ENCODE data around the gene MYO3B.
A peak's percentile ranks its signal among the peaks of the same experiment; 100 is the strongest.

MYO3B gene

GRCh38 chr2:170408461-170409163, 230.7 kb downstream of the MYO3B start:
- Histone ChIP-seq H3K4me1 (peaks cover 12 to 24% (median 18%) of the 10 kb centered on the region in 10 experiments), H3K9ac (peak overlapping the region in 2 of 11 experiments; percentile 16 to 20; a peak in 2 of 22 replicates), H3K4me2 (peak overlapping the region; percentile 77 to 89 (median 80)), H3K27me3 (peaks cover 0 to 92% (median 0%) of the 10 kb centered on the region in 11 experiments; a peak in 7 of 22 replicates), H3K4me3 (peak overlapping the region in 2 of 10 experiments; percentile 12 to 18; a peak in 1 of 20 replicates), H3K9me3 (replicated peaks in 1 of 11) (no peaks in the 10 kb centered on the region), H3K27ac (peak overlapping the region in 5 of 11 experiments; percentile 19 to 61 (median 30); a peak in 7 of 22 replicates), H4K20me1 (peaks cover 0 to 31% (median 0%) of the 10 kb centered on the region in 11 experiments; a peak in 7 of 22 replicates), H3K36me3 (no peaks in the 10 kb centered on the region)
- TF ChIP-seq Cebpa-rat (IDR thresholded peaks at IDR 0.05) = no peak

DNA sequence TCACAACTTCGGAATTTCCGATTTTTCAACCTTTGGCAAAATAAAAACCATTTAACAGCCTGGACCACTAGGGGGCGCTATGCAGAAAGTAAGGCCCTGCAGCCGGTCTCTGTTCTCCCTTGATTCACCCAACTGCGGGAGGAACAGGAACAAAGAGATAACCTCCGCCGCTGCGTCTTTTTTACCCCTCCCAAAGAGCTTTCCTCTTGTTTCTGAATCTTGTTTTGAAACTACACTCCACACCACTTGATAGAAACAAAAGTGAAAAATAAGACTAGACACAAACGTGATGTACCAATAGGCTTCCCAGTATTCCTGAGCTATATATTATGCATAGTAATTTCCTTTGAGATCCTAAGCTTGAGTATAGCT, 231.2 kb downstream of the MYO3B start:
- Histone ChIP-seq H3K36me3 (no peaks in the 10 kb centered on the region), H3K27ac (peak overlapping the region in 2 of 11 experiments; percentile 40 to 61; a peak in 2 of 22 replicates), H3K4me2 (peak overlapping the region; percentile 77 to 89 (median 80)), H3K4me1 (peaks cover 12 to 24% (median 18%) of the 10 kb centered on the region in 10 experiments), H3K9ac (no peak overlapping the region; a peak in 1 of 22 replicates), H3K9me3 (replicated peaks in 1 of 11) (no peaks in the 10 kb centered on the region), H3K4me3 (peak overlapping the region in 2 of 10 experiments; percentile 3 to 18; a peak in 3 of 20 replicates), H3K27me3 (peaks cover 0 to 87% (median 0%) of the 10 kb centered on the region in 11 experiments; a peak in 7 of 22 replicates), H4K20me1 (peaks cover 0 to 29% (median 0%) of the 10 kb centered on the region in 11 experiments; a peak in 7 of 22 replicates)
- TF ChIP-seq Cebpa-rat (IDR thresholded peaks at IDR 0.05) = no peak

GRCh38 chr2:170411660-170412059, 233.7 kb downstream of the MYO3B start:
- Histone ChIP-seq H3K27ac (no peak overlapping the region), H4K20me1 (peaks cover 0 to 16% (median 0%) of the 10 kb centered on the region in 11 experiments; a peak in 7 of 22 replicates), H3K27me3 (peaks cover 0 to 77% (median 0%) of the 10 kb centered on the region in 11 experiments; a peak in 7 of 22 replicates), H3K9me3 (replicated peaks in 1 of 11) (peaks cover 0 to 7% (median 0%) of the 10 kb centered on the region in 11 experiments; a peak in 4 of 22 replicates), H3K36me3 (no peaks in the 10 kb centered on the region), H3K4me2 (no peak overlapping the region), H3K4me1 (peaks cover 11 to 20% (median 18%) of the 10 kb centered on the region in 10 experiments), H3K9ac (no peak overlapping the region), H3K4me3 (no peak overlapping the region)
- no peak for TF ChIP-seq Cebpa-rat (IDR thresholded peaks at IDR 0.05)

GRCh38 chr2:170420961-170421687, 243.2 kb downstream of the MYO3B start:
- H4K20me1 ChIP-seq = no peaks in the 10 kb centered on the region
- no peak overlapping the region for H3K4me3 ChIP-seq
- H3K9ac ChIP-seq = no peak overlapping the region
- H3K27me3 ChIP-seq = peaks cover 0 to 42% (median 0%) of the 10 kb centered on the region in 11 experiments; a peak in 3 of 22 replicates
- no peaks in the 10 kb centered on the region for H3K9me3 ChIP-seq (replicated peaks in 1 of 11)
- H3K4me2 ChIP-seq = no peak overlapping the region
- no peaks in the 10 kb centered on the region for H3K36me3 ChIP-seq
- no peak for TF ChIP-seq Cebpa-rat (IDR thresholded peaks at IDR 0.05)
- H3K27ac ChIP-seq = no peak overlapping the region
- H3K4me1 ChIP-seq = 0 out of 20 replicates have a peak, but pooled peaks cover 0 to 6% (median 0%) of the 10 kb centered on the region in 10 experiments

- no peak for TF ChIP-seq Cebpa-rat (IDR thresholded peaks at IDR 0.05)
- Histone ChIP-seq H3K4me1 (0 out of 20 replicates have a peak, but pooled peaks cover 0 to 6% (median 0%) of the 10 kb centered on the region in 10 experiments), H3K4me2 (no peak overlapping the region), H4K20me1 (no peaks in the 10 kb centered on the region), H3K36me3 (no peaks in the 10 kb centered on the region), H3K27ac (no peak overlapping the region), H3K9ac (no peak overlapping the region), H3K27me3 (peaks cover 0 to 25% (median 0%) of the 10 kb centered on the region in 11 experiments; a peak in 3 of 22 replicates), H3K4me3 (no peak overlapping the region), H3K9me3 (replicated peaks in 1 of 11) (no peaks in the 10 kb centered on the region)
Observed at GRCh38 chr2:170423919-170424318, 246.0 kb downstream of the MYO3B start.

DNA sequence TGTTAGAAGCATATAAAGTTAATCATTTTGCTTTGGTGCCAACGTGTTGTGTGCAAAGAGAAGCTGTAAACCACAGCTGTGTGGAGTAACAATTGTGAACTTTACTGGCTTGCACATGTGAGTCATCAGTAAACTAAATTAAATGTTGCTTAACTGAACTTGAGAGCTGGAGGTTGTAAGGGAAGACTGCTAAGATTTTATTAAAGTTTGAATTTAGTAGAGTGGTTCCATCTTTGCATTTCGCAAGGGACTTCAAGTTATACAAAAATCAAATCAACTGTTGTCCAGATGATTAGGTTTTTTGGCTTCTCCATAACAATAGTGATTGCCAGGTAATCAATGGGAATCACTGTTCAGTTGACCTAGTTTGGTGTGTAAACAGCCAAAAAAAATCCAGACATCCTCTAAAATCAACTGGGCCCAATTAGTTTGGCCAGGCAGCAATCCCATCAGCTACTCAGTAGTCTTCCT, 247.4 kb downstream of the MYO3B start:
- peaks cover 0 to 18% (median 0%) of the 10 kb centered on the region in 11 experiments; a peak in 3 of 22 replicates for H3K27me3 ChIP-seq
- H3K27ac ChIP-seq = no peak overlapping the region
- no peaks in the 10 kb centered on the region for H3K9me3 ChIP-seq (replicated peaks in 1 of 11)
- no peak overlapping the region for H3K9ac ChIP-seq
- no peaks in the 10 kb centered on the region for H3K36me3 ChIP-seq
- no peaks in the 10 kb centered on the region for H4K20me1 ChIP-seq
- TF ChIP-seq Cebpa-rat (IDR thresholded peaks at IDR 0.05) = no peak
- peak overlapping the region in 1 of 11 experiments; percentile 12; a peak in 1 of 22 replicates for H3K4me2 ChIP-seq
- H3K4me1 ChIP-seq = 0 out of 20 replicates have a peak, but pooled peaks cover 0 to 6% (median 0%) of the 10 kb centered on the region in 10 experiments
- no peak overlapping the region for H3K4me3 ChIP-seq

DNA sequence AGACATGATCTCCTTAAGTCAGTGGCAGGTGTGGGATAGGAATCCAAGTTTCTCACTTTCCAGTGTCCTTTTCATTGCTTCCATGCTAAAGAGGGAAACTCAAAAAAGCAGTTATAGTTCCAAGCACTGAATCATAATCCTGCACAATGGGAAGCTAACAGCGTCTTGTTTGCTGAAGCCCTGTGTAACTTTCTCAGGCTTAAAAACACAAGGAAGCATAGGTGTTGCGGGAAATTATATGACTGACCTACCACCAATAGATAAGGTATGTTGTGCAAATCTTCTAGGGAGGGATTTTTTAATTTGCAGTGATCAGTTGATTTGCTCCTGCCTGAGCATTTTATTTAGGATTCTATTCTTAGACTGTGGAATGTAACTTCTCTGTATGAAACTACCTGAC, 250.9 kb downstream of the MYO3B start:
- Histone ChIP-seq H3K4me1 (0 out of 20 replicates have a peak, but pooled peaks cover 0 to 6% (median 0%) of the 10 kb centered on the region in 10 experiments), H3K9me3 (replicated peaks in 1 of 11) (no peaks in the 10 kb centered on the region), H3K4me2 (no peak overlapping the region), H3K36me3 (no peaks in the 10 kb centered on the region), H3K27me3 (no peaks in the 10 kb centered on the region; a peak in 1 of 22 replicates), H3K4me3 (no peak overlapping the region), H3K9ac (no peak overlapping the region), H4K20me1 (no peaks in the 10 kb centered on the region), H3K27ac (no peak overlapping the region)
- TF ChIP-seq Cebpa-rat (IDR thresholded peaks at IDR 0.05) = no peak

DNA sequence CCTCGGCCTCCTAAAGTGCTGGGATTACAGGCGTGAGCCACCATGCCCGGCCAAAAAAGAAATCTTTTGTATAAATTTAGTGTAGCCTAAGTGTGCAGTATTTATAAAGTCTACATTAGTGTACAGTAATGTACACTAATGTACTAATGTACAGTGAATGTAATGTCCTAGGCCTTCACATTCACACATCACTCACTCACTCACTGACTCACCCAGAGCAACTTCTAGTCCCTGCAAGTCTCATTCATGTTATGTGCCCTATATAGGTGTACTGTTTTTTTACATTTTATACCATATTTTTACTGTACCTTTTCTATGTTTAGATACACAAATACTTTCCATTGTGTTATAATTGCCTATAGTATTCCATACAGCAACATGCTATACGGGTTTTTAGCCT, 254.9 kb downstream of the MYO3B start:
- no peaks in the 10 kb centered on the region for H3K36me3 ChIP-seq
- no peaks in the 10 kb centered on the region for H3K9me3 ChIP-seq (replicated peaks in 1 of 11)
- peaks cover 0 to 12% (median 0%) of the 10 kb centered on the region in 11 experiments; a peak in 3 of 22 replicates for H3K27me3 ChIP-seq
- no peak overlapping the region for H3K9ac ChIP-seq
- no peak overlapping the region for H3K4me2 ChIP-seq
- no peak overlapping the region for H3K27ac ChIP-seq
- H4K20me1 ChIP-seq = no peaks in the 10 kb centered on the region
- H3K4me1 ChIP-seq = peaks cover 11 to 17% (median 14%) of the 10 kb centered on the region in 10 experiments; a peak in 19 of 20 replicates
- no peak overlapping the region for H3K4me3 ChIP-seq
- TF ChIP-seq Cebpa-rat (IDR thresholded peaks at IDR 0.05) = no peak
